Erythroblast (primary cell): Measurements from ENCODE around the gene GPR31.
"Not testable (repeated sequence)": the region's sequence is repeated elsewhere in the genome, so short reads cannot be mapped to it uniquely, and the experiment has no call there.

Source experiments
- GATA1 ChIP-seq: IDR thresholded peaks from 2 replicates; pipeline ENCODE4 v1.6.1; 2011; ENCODE audit warnings: low read depth, mild to moderate bottlenecking, control low read depth, low read length, moderate library complexity
- POLR2A ChIP-seq: IDR thresholded peaks from 2 replicates; pipeline ENCODE4 v1.6.1; 2011; ENCODE audit warnings: mild to moderate bottlenecking, low read length

DNA sequence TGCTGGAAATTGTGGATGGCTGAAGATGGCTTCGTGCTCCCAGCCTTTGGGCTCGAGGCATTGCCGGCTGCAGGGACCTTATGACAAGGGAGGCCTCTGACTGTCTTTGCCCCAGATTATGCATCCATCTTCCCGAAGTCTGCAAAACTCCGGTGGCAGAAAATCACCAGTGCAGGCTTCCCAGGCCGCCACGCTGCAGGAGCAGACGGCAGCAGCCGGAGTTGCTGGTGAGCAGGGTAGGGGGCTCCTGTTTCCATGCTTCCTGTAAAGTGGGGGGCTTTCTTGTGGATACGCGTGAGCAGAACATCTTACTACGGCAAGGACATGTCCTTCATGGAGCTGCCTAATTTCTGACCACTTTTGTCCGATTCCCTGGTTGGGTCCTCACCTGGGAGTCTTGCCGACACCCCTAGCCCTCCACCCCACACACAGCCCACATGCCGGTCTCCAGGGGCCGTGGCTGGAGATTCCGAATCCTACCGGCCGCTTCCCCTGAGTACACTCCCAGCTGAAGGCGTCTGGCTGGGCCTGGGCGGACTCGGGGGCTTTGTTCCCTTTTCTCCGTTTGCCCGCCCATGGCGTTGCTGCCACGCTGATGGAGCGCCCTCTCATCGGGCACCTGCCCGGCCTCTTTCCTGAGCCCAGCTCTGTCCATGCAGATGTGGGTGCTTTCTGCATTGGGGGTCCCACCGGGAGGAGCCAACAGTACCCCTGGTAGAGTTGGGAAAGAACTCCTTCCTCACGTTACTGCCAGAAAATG, 21.3 kb upstream of the GPR31 start:
- not testable (repeated sequence) for TF ChIP-seq POLR2A, GATA1
